ENCODE results near the gene ZCCHC7. TPM values are rescaled to one million over a fixed set of nuclear protein-coding genes. Genes with fewer than 3 reads are reported as not detected.
"Not testable (repeated sequence)": the region's sequence is repeated elsewhere in the genome, so short reads cannot be mapped to it uniquely, and the experiment has no call there.

The ZCCHC7 gene
- total RNA-seq, 1 experiment from 2014 or later: 31.2 TPM

- DNase-seq (ENCODE audit: low read depth, low spot score): no peak
- H3K9me2 ChIP-seq (ENCODE audit: insufficient read depth): no peaks in the 10 kb centered on the region
- ATAC-seq: no peak
- H3K27ac ChIP-seq (ENCODE audit: low read depth, low read length): no peak overlapping the region
- ChIA-PET CTCF (no interaction called here), RAD21 (ENCODE audit: low non-redundant PET in 1 of 2, low total read pairs in 2 of 2, uncharacterized antibody in 2 of 2, unreplicated experiment in 2 of 2) (no interaction called here), POLR2A (no interaction called here)
- no peaks in the 10 kb centered on the region for H3K9me3 ChIP-seq (ENCODE audit: control insufficient read depth in 1 of 2, insufficient read depth in 1 of 2, low read depth in 1 of 2, low read length in 2 of 2)
- H3K36me3 ChIP-seq (ENCODE audit: control insufficient read depth in 1 of 2, insufficient read depth in 2 of 2, low read length in 2 of 2): 0 out of 4 replicates have a peak, but pooled peaks cover 0 to 2% of the 10 kb centered on the region in 2 experiments
- H3K9ac ChIP-seq (ENCODE audit: low read length): no peak overlapping the region
- no peaks in the 10 kb centered on the region for H4K20me1 ChIP-seq (ENCODE audit: insufficient read depth)
- no TSS peak for BruUV-seq (replicated peaks)
- peaks cover 5% of the 10 kb centered on the region; the same call in 1 of the 2 replicates for H3K79me2 ChIP-seq (ENCODE audit: insufficient read depth, low read length)
- intact Hi-C loops (cut with micrococcal nuclease): no loop called here
- H3K27me3 ChIP-seq (ENCODE audit: insufficient read depth, low read length): no peaks in the 10 kb centered on the region
- H3K4me1 ChIP-seq (ENCODE audit: control insufficient read depth in 1 of 2, insufficient read depth in 2 of 2, low read length in 2 of 2): no peaks in the 10 kb centered on the region
- no peak overlapping the region for H3K4me2 ChIP-seq (ENCODE audit: low read length)
- no peak overlapping the region for H3K4me3 ChIP-seq (replicated peaks in 1 of 2; ENCODE audit: low read depth in 1 of 2, low read length in 2 of 2)
- TF ChIP-seq CBX3 (IDR thresholded peaks at IDR 0.05; ENCODE audit: low read depth): no peak
- TF ChIP-seq SIN3A (IDR thresholded peaks at IDR 0.05; ENCODE audit: low read depth): no peak
- no peak for TF ChIP-seq TCF7L2 (IDR thresholded peaks at IDR 0.05; ENCODE audit: borderline replicate concordance, extremely low read depth, insufficient read depth, insufficient read length)
- no peak for TF ChIP-seq MAX (IDR thresholded peaks at IDR 0.05)
- no peak for TF ChIP-seq YY1 (IDR thresholded peaks at IDR 0.05; ENCODE audit: extremely low read depth, insufficient replicate concordance, low read depth, low read length)
- TF ChIP-seq CTCF (IDR thresholded peaks at IDR 0.05 in 2 of 3, conservative IDR thresholded peaks at IDR 0.05 in 1 of 3; ENCODE audit: borderline replicate concordance in 1 of 3, insufficient read depth in 1 of 3, low read depth in 2 of 3, low read length in 2 of 3): no peak
- no peak for TF ChIP-seq EZH2phosphoT487 (IDR thresholded peaks at IDR 0.05; ENCODE audit: borderline replicate concordance)
- TF ChIP-seq ELF1 (IDR thresholded peaks at IDR 0.05; ENCODE audit: borderline replicate concordance, low read depth): no peak
- no peak for TF ChIP-seq FOSL1 (IDR thresholded peaks at IDR 0.05; ENCODE audit: low read depth)
- no peak for TF ChIP-seq SRF (IDR thresholded peaks at IDR 0.05; ENCODE audit: low read depth)
- no peak for TF ChIP-seq JUND (IDR thresholded peaks at IDR 0.05)
- no peak for TF ChIP-seq ATF3 (IDR thresholded peaks at IDR 0.05)
- TF ChIP-seq REST (IDR thresholded peaks at IDR 0.05; ENCODE audit: low read depth): no peak
- no peak overlapping the region for H2AFZ ChIP-seq (ENCODE audit: low read depth, low read length, poor library complexity, severe bottlenecking)
Observed at GRCh38 chr9:37302277-37302676, 181.9 kb downstream of the ZCCHC7 start.

GRCh38 chr9:37303272-37303671 lies 182.9 kb downstream of the ZCCHC7 start:
- H3K4me1 ChIP-seq (ENCODE audit: control insufficient read depth in 1 of 2, insufficient read depth in 2 of 2, low read length in 2 of 2); DNase-seq (ENCODE audit: low read depth, low spot score); ATAC-seq; intact Hi-C loops (cut with micrococcal nuclease); H3K27ac ChIP-seq (ENCODE audit: low read depth, low read length); H4K20me1 ChIP-seq (ENCODE audit: insufficient read depth); H3K4me2 ChIP-seq (ENCODE audit: low read length); RAD21 ChIA-PET (ENCODE audit: low non-redundant PET in 1 of 2, low total read pairs in 2 of 2, uncharacterized antibody in 2 of 2, unreplicated experiment in 2 of 2); H3K9me3 ChIP-seq (ENCODE audit: control insufficient read depth in 1 of 2, insufficient read depth in 1 of 2, low read depth in 1 of 2, low read length in 2 of 2); CTCF ChIA-PET; H3K36me3 ChIP-seq (ENCODE audit: control insufficient read depth in 1 of 2, insufficient read depth in 2 of 2, low read length in 2 of 2); H3K27me3 ChIP-seq (ENCODE audit: insufficient read depth, low read length); H3K79me2 ChIP-seq (ENCODE audit: insufficient read depth, low read length); H3K9ac ChIP-seq (ENCODE audit: low read length); H3K4me3 ChIP-seq (replicated peaks in 1 of 2; ENCODE audit: low read depth in 1 of 2, low read length in 2 of 2); H2AFZ ChIP-seq (ENCODE audit: low read depth, low read length, poor library complexity, severe bottlenecking); H3K9me2 ChIP-seq (ENCODE audit: insufficient read depth); BruUV-seq (replicated peaks); POLR2A ChIA-PET: not testable (repeated sequence)

Data from HCT116 (cell line).